DLD1 (cell line): ENCODE results near the gene PTPRN2.
"Not testable (repeated sequence)": the region's sequence is repeated elsewhere in the genome, so short reads cannot be mapped to it uniquely, and the experiment has no call there.

Source experiments
- in situ Hi-C: cut with HindIII; loops from 2 replicates; pipeline ENCODE4 v1.10.0; 2017; ENCODE audit warnings: low sequenced_read_pairs

PTPRN2 gene

GRCh38 chr7:157592636-157593320, 994.8 kb downstream of the PTPRN2 start:
- in situ Hi-C loops, result not testable (repeated sequence)

- in situ Hi-C loops, result no loop called here
These were observed 997.1 kb downstream of the PTPRN2 start for GRCh38 chr7:157590526-157590925.

DNA sequence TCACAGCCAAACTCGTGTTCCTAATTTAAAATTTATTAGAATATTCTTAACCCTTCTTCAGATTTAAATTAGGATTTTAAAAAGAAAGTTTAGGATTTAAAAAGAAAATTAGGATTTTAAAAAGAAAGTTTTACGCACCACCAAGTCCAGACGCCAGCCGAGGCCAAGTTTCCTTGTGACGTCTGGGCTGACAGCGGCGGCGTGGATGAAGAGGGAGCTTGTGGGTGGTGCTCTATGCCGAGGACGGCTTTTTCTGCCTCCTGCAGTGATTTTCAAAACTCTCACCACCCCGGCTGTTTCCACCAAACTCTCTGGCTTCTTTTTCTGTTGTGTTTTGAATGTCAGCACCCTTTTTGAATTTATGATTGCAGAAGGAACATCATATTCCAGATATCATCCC, 997.9 kb downstream of the PTPRN2 start:
- in situ Hi-C loops, result loop anchor here (10.0 kb wide), 1 partner anchor 75 kb away; no protein-coding TSS in a partner anchor

- in situ Hi-C loops, result loop anchor here (10.0 kb wide), 1 partner anchor 77 kb away; no protein-coding TSS in a partner anchor
These were observed 999.6 kb downstream of the PTPRN2 start for GRCh38 chr7:157587805-157588560.

- in situ Hi-C loops, result loop anchor here (10.0 kb wide), 1 partner anchor 78 kb away; no protein-coding TSS in a partner anchor
These were observed 1000.4 kb downstream of the PTPRN2 start for GRCh38 chr7:157587051-157587804.

- in situ Hi-C loops, result loop anchor here (10.0 kb wide), 1 partner anchor 78 kb away; no protein-coding TSS in a partner anchor
These were observed 1001.1 kb downstream of the PTPRN2 start for GRCh38 chr7:157586426-157586955.

GRCh38 chr7:157585113-157585861, 1002.3 kb downstream of the PTPRN2 start:
- in situ Hi-C loops, result loop anchor here (10.0 kb wide), 1 partner anchor 80 kb away; no protein-coding TSS in a partner anchor

DNA sequence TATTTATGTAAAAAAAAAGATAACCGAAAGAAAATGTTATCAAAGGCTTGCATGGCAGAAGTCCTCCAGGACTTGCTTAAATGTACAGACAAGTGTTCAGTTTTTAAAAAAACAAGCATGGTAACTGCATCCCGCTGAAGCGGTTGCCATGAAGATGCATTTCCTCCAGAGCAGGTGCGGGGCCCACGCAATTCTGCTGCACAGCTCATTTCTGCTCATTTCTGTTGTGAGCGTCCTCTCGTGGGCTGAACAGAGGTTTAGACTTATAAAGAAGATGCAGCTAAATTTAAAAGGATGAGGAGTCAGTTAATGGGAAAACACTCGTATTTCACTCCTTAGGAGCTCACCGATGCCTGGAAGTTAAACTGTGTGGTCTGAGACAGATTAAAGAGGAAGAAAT, 1003.2 kb downstream of the PTPRN2 start:
- in situ Hi-C loops, result loop anchor here (10.0 kb wide), 1 partner anchor 80 kb away; no protein-coding TSS in a partner anchor

DNA sequence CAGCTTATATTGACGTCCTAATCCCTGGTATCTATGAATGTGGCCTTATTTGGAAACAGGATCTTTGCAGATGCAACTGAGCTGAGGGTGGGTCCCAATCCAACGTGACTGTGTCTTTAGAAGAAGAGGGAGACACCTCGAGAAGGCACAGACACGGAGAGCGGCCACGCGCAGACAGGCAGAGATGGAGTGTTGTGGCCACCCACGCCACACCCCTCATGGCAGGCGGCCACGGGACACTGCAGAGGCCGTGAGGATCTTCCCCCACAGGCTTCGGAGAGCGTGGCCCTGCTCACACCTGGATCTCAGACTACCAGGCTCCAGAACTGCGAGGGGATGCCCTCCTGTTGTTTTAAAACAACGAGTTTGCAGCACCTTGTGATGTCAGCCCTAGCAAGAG, 1005.9 kb downstream of the PTPRN2 start:
- in situ Hi-C loops, result loop anchor here (10.0 kb wide), 1 partner anchor 83 kb away; no protein-coding TSS in a partner anchor

DNA sequence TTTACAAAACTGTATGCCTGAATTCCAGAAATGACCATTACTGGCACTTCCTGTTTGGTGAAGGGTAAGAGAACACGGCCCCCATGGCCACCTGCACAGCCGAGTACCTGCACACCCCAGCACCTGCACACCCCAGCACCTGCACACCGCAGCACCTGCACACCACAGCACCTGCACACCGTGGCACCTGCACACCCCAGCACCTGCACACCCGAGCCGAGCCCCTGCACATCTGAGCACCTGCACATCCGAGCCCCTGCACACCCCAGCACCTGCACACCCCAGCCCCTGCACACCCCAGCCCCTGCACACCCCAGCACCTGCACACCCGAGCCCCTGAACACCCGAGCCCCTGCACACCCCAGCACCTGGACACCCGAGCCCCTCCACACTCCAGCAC, 1007.3 kb downstream of the PTPRN2 start:
- in situ Hi-C loops, result loop anchor here (10.0 kb wide), 1 partner anchor 84 kb away; no protein-coding TSS in a partner anchor

GRCh38 chr7:157579425-157579824, 1008.2 kb downstream of the PTPRN2 start:
- in situ Hi-C loops, result no loop called here

DNA sequence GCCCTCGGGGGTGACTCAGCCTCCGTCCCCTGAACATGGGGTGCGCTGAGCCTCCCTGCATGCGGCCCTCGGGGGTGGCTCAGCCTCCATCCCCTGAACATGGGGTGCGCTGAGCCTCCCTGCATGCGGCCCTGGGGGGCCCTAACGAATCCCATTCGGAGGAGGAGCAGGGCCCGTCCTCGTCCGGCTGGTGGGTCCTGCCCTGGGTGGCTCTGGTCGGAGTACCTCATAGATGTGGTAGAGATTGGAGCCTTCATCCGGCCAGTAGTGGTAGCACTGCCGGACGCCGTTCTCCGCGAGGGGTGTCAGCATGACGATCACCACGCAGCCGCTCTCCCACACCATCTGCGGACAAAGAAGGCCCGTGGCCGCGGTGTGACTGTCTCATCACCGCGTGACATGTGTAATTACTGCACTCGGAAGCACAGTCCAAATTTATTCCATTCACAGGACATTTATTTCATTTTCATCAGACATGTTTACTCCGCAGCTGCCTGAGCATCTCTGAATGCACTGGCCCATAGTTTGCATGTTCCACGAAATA, 1009.8 kb downstream of the PTPRN2 start:
- in situ Hi-C loops, result no loop called here

DNA sequence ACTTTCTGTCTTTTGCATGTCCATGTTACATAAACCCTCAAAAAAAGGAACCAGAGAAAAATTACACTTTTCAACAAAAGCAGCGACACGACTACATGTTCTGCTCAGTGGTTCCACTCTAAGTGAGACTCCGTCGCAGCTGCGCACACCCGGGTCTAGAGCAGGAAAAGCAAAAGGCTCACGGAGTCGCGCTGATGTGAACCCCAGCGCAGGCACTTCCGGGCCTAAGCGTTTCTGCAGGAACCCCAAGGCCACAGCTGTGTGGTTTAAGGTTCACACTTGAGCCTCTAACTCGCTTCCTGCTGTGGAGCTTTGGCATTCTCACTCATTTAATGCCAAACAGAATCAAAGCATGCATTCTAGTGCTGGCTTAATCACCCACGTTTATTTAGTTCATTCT, 1010.6 kb downstream of the PTPRN2 start:
- in situ Hi-C loops, result no loop called here

- in situ Hi-C loops, result no loop called here
These were observed 1011.2 kb downstream of the PTPRN2 start for GRCh38 chr7:157576415-157576814.

DNA sequence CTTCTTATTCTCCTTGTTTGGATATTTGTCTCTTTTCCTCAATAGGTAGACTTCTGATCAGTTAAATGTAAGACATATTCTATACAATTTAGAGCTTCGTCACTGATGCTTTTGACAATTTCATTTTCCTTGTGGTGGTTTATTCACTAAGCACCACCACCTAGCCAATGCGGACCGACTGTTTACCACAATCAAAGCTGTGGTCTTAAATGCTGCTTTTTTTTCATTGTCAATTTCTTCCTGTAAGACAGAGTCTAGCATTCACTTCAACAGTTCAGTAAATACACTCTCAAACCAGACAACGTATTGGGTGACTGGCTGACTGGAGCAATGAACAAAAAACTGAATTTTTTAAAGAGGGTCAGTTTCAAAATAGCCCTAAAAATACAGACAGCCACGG, 1011.8 kb downstream of the PTPRN2 start:
- in situ Hi-C loops, result no loop called here

- in situ Hi-C loops, result no loop called here
These were observed 1012.6 kb downstream of the PTPRN2 start for GRCh38 chr7:157574914-157575586.

GRCh38 chr7:157574120-157574825, 1013.4 kb downstream of the PTPRN2 start:
- in situ Hi-C loops, result no loop called here

- in situ Hi-C loops, result no loop called here
These were observed 1014.4 kb downstream of the PTPRN2 start for GRCh38 chr7:157573244-157573643.

GRCh38 chr7:157572622-157573021, 1015.0 kb downstream of the PTPRN2 start:
- in situ Hi-C loops, result no loop called here
